Kidney capillary endothelial cell (primary cell): ENCODE results near the gene B4GALT7.
A peak's percentile ranks its signal among the peaks of the same experiment; 100 is the strongest.

Source experiments
- DNase-seq: peaks from one replicate; pipeline ENCODE4 v3.0.0-alpha.2; 2018; ENCODE audit warnings: low spot score

B4GALT7 gene

DNA sequence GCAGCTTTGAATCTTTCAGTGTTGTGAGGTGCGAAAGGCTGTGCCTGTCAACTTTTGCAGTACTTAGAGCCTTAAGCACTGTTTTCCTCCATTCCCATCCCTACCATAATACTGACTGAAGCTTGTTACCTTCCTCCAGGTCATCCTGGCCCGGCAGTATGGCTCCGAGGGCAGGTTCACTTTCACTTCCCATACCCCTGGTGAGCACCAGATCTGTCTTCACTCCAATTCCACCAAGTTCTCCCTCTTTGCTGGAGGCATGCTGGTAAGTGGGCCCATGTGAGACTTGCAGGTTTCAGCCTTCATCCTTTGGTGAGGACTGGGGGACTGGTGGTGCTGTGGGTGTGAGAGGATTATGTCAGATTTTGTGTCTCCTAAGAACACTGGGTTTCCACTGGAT, 6.4 kb upstream of the B4GALT7 start:
- no peak for DNase-seq

DNA sequence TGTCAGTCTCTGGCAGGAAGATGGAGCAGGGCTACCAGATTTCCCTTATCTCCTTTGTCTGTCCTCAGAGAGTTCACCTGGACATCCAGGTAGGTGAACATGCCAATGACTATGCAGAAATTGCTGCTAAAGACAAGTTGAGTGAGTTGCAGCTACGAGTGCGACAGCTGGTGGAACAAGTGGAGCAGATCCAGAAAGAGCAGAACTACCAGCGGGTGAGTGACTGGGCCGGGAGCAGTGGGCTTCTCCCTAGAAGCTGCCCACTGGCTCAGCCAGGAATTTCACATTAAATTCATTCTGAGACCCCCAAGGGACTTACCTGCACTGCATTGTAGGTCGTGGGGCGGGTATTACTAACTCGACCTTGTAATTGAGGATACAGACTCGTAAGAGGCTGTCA, 5.9 kb upstream of the B4GALT7 start:
- DNase-seq = no peak

DNA sequence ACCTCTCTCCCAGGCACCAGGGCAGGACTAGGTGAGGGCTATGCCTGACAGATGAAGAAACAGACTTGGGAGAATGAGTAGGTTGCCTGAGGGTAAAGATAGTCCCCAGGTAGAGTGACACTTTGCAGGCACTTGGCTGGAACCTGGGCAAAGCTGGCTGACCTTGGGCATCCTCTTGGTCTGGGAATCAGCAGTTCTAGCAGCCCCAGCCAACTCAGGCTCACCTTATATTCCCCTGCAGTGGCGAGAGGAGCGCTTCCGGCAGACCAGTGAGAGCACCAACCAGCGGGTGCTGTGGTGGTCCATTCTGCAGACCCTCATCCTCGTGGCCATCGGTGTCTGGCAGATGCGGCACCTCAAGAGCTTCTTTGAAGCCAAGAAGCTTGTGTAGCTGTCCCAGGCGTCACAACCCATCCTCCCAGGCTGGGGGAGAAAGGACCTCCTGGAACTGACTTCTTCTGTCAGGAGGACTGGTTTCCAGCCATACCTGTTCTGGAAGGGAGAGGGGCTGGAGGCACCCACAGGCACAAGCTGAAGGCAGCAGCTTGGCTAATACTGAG, 4.8 kb upstream of the B4GALT7 start:
- no peak for DNase-seq

DNA sequence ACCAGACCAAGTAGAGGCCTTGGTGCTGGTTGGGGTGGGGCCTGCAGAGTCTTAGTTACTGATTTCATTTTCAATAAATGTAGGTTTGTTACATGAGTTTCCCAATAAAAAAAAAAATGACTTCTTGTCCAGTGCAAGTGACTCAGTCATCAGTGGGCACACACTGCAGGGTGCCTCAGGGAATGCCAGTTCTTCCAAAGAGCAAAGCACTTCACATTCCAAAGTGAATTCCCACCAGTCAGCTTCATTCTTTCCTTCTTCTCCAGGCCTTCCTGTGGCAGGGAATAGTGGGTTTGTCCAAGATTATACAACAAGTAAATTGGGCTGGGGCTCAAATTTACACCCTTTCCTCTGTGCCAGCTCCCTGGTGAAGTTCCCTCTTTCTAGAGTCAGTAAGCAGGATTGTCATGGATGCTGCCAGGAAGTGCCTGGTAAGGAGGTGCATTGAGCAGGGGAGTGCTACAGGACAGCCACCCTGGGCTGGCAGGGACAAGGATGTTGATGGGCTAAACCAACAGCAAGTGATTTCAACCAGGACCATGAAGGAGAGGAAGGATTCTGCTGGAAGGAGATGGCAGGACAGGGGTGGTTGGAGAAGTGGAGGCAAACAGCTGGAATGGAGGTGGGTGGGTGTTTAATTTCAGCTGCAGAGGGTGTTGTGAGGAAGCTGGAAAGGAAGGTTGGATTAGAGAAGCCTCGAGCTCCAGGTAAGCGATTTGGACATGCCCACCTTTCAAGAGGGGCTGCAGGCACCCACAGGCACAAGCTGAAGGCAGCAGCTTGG, 3.7 kb upstream of the B4GALT7 start:
- no peak for DNase-seq

DNA sequence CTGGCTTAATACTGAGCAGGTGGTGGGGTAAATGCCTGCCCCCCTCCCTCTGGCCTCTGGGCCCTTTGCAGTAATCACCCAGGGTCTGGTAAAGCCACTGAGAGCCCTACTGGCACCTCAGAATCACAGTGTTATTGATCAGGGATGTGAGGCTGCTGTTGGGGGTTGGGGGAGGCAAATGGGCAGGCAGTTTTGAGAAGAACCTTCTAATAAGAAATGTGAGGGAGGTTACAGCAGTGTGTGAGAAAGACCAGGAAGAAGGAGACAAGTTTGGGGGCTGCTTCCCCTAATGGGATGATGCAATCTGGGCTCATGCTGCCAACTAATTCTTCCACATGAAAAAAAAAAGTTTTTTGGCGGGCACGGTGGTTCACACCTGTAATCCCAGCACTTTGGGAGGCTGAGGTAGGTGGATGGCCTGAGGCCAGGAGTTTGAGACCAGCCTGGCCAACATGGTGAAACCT, 3.1 kb upstream of the B4GALT7 start:
- no peak for DNase-seq

DNA sequence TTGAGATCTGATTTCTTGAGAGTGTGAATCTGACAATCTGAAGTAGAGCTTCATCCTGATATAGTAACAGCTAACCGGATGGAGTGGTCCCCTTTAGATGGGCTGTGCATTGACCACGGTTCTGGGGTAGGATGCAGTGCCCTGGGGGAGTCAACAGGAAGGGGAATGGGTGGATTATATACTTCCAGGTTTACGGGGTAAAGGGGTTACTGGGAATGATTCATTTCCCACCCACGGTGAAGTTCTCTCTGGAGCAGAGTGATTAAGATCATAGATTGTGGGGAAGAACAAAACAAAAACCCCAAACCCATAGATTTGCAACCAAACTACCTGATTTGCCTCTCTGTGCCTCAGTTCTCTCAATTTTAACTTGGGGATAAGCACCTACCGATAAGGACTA, 1.5 kb upstream of the B4GALT7 start:
- peak; percentile 38 for DNase-seq

DNA sequence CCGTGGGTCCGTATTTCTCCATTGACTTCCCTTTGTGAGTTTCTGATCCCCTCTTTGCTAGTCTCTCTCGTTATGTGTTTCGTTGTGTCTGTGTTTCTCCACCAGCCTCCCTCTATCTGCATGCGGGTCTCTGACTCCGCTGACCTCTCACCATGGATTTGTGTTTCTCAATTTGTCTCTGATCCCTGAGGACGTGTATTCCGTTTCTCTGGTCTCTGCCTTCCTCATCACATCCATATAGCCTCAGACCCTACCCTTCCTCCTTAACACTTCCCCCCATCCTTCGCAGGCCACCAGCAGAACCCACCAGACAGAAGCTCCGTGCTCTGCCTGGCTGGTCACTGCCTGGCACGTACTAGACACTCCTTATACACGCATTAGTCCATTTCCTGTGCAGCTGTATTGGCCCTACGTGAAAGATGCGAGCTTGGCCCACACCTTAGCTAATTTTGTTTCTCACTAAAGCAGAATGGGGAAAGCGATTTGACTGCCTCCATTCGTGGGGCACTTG, 631 bp downstream of the B4GALT7 start:
- peak; percentile 34 for DNase-seq

DNA sequence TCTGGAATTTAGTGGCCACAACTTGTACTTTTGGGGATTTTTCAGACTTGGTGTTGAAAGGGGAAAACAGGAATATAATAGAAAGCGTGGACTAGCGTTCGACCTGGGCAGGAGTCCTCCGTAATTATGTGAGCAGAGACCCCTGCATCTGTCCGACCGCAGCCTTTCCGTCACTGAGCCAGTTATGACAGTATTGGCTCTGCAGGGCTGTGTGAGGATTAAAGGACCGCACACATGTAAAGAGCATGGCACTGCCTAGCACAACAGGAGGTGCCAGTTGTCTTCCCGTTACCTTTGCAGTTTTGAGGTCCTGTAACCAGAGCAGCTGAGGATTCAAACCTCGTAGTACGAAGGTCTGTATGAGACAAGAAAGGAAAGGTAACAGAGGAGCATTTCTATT, 1.2 kb downstream of the B4GALT7 start:
- DNase-seq = no peak

DNA sequence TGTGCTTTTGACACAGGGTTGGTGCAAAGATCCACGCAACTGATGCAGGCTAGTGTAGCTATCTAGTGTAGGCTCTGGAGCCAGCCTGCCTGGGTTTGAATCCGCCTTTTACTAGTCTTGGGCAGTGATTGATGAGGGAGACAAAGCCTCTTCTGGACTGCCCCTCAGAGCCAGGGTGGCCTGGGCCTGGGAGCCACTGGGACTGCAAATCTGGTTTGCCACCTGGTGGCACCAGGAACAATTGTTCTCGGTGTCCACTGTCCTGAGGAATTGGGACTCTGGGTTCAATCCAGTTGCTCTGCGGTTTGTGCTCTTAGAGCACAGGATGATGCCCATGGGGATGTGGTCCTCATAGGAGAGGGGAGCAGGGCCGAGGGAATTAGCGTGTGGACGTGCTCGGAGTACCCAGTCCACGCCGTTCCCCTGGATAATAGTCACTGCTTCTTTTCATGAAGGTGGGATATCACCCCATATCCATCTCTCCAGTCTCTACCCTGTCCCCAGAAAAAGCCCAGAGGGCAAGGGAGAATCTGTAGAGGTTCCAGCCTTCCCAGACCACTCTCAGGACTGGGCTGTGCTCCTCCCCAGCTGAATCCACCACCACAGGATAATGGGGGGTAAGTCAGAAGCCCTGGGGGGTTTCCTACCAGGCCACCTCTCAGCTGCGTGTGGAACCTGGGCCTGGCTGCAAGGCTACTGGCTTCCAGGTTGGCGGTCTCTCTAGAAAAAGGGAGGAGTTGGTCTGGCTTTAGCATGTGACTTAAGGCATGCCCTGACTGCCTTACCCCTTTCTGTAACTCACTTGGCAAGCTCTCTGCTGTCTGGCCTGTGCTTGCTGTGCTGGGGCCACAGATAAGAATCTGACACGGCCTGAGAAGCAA, 1.9 kb downstream of the B4GALT7 start:
- DNase-seq = no peak

DNA sequence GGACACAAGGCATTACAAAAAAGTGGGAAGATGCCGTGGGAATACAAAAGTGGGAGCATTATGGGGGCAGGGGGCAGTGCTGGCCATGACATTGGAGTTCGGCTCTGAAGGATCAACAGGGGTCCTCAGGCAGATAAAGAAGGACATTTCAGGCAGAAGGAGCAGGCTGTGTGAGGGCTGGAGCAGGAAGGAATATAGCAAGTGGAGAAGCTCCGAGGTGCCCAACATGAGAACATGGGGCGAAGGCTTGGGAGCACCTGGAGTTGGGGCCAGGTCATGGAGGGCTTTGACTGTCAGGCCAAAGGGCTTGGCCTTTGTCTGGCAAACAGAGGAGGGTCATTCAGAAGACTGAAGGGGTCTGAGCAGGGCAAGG, 2.5 kb downstream of the B4GALT7 start:
- no peak for DNase-seq

DNA sequence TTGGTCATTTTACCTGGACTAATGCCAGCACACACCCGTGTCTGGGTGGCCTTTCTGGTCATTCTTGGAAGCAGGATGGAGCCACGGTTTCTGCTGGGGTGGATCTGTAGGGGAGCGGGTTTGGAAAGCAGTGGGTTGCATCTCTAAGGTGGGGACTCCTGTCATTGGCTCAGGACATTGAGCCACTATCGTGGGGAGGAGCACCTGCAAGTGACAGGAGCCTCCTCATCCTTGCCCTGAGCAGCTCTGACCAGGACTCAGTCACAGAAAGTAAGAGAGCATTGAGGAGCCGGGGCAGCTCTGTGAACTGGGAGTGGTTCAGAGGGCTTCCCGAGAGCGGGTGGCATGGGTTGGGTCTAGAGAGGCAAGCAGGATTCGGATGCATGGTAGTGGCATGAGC, 3.7 kb downstream of the B4GALT7 start:
- no peak for DNase-seq

DNA sequence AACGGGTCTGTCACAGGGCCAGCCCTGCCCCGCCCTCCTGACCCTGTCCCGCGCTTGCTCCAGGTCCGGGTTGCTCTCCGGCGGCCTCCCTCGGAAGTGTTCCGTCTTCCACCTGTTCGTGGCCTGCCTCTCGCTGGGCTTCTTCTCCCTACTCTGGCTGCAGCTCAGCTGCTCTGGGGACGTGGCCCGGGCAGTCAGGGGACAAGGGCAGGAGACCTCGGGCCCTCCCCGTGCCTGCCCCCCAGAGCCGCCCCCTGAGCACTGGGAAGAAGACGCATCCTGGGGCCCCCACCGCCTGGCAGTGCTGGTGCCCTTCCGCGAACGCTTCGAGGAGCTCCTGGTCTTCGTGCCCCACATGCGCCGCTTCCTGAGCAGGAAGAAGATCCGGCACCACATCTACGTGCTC, 4.2 kb downstream of the B4GALT7 start:
- no peak for DNase-seq

DNA sequence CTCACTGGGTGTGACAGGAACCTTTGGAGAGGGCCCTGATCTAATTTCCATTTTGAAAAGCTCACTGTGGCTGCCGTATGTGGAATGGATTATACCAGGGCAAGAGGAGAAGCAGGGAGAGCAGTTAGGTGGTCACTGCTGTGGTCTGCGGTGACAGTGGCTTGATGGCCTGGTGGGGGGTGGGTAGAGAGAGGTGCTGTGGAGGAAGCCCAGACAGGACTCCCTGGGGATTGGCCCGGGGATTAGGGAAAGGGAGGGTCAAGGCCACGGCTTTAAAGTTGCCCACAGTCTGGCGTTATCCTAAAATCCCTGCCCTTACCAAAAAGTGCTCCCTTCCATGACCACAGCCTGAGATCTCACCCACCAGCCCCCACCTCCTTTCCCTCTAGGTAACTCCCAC, 4.7 kb downstream of the B4GALT7 start:
- DNase-seq = no peak

DNA sequence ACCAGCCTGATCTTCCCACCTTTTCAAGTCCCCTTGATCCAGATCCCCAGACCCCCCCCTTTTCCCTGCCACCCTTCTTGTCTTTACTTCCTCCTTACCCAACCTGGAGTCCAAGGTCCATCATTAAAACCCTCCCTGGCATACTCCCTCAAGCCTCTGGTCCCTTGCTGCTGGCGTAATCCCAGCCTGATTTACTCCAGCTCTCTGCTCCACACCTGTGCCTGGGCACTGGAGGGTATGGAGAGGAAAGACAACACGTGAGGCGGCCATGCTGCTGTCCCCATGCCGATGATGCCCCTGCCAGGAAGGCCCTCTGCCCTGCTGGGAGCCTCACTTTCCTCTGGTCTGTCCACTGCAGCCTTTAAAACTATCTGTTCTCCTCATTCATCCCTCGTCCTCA, 5.1 kb downstream of the B4GALT7 start:
- no peak for DNase-seq

DNA sequence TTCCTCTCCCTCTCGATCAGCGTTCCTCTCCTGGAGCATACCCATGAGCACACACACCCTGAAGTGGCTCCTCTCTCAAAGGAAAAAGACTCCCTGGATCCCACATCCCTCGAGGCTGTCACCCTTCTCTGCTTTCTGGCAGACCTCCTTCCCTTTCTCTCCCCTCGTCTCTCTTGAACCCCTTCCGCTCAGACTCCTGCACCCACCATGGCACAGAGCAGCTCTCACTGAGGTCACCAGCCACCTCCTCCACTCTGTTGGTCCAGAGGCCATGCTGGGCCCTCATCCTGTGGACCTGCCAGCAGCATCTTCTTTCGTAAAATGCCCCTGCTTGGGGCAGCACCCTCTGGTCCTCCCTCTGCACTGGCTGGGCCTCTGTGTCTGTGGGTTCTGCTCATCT, 5.7 kb downstream of the B4GALT7 start:
- no peak for DNase-seq

DNA sequence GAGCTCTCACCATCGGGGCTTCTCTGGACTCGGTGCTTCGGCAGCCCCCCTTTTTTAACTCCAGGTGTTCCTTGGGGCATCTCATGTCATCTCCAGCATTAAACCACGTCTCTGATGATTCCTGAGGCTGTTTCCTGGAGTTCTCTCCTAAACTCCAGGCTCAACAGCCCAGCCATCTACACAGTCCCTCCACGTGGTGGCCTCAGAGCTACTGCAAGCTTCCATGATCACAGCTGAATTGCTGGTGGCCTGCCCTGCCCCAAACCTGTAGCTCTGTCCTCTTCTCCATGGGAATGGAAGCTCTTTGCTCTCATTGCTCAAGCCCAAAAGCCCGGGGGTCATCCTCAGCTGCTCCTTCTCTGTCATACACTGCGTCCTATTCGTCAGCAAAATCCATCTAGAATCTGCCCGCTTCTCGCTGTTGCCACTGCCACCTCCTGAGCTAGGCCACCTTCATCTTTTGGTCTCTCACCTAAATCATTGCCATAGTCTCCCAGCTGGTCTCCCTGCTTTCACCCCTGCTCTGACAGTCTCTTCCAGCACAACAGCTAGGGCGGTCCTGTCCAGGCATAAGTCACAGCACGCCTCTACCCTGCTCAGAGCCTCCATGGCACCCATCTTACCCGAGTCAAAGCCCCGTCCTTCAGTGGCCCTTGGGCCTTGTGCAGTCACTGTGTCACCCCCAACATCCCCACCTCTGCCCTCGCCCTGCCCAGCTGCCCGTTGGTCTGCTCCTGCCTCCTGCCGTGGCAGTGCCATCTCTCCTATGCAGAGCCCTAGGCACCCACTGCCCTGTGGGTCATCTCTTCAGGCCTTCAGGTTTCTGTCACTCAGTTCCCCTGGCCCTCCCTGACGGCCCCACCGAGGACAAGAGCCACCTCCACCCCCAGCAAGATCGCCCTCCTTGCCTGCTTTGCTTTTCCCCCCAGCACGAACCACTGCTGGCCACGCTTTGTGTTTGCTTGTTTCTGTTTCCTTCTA, 6.4 kb downstream of the B4GALT7 start:
- DNase-seq = no peak

DNA sequence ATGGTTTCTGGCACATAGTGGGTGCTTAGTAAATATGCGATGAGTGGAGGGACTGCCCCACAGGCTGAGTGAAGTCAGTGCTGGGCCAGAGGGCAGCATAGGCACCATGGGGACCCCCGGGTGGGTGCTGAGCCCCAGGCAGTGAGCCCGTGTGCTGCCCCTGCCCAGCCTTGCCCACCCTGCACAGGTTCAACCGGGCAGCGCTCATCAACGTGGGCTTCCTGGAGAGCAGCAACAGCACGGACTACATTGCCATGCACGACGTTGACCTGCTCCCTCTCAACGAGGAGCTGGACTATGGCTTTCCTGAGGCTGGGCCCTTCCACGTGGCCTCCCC, 7.2 kb downstream of the B4GALT7 start:
- DNase-seq = no peak

DNA sequence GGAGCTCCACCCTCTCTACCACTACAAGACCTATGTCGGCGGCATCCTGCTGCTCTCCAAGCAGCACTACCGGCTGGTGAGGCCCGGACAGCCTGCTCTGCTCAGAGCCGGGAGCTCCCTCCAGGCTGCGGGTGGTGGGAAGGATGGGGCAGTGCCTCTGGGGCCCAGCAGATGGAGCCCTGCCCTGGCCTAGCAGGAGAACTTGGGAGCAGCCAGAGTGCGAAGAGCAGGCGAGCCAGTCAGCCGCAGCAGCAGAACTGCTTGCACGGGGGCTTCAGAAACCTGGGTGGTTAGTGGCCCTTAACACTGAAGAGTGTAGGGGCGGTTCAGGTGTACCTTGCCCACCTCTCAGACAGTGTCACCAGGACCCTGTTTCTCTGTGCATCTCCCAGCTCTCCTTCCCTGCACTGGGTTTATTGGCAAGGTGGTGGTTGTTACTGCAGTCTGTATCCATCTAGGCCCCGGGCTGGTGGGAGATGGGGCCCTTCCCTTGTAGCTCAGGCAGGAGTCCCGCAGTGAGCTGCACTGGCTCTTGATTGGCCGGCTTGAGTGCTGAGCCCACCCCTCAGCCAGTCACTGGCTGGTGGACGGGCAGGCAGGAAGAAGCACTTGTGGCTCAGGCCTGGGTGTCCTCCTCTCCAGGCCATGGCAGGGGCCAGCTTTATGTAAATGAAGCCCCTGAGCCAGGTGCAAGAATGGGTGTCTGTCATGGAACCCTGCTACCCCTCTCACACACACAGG, 7.7 kb downstream of the B4GALT7 start:
- peak; percentile 78 for DNase-seq

DNA sequence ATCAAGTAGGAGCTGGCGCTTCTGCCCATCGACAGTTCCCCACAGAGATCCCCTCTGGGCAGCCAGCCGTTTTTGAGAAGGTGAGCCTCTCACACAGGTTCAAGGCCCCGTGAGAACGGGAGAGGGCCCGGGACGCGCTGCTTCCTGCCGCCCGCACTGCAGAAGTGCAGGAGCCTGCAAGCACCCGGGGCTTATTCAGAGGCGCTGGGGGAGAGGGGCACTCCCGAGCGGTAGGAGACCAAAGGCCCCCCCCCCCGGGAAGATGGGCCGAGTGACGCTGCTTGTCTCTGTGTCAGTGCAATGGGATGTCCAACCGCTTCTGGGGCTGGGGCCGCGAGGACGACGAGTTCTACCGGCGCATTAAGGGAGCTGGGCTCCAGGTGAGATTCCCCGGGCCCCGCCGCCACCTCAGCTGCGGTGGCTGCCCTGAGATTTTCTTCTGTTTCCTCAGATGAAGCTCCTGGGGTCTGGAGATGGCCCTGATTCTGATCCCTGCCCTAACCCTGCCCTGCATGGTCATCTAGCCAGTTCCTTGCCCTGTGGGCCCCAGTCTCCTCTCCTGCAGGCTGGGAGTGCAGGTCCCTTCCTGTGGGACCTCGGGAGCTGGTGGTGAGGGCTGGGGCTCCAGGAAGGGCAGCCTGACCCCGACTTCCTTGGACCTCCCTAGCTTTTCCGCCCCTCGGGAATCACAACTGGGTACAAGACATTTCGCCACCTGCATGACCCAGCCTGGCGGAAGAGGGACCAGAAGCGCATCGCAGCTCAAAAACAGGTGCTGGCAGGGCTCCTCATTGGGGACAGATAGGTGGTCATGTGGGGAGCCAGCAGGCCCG, 8.5 kb downstream of the B4GALT7 start:
- DNase-seq = no peak
